ENCODE data around the gene XAF1.

Gene XAF1

DNA sequence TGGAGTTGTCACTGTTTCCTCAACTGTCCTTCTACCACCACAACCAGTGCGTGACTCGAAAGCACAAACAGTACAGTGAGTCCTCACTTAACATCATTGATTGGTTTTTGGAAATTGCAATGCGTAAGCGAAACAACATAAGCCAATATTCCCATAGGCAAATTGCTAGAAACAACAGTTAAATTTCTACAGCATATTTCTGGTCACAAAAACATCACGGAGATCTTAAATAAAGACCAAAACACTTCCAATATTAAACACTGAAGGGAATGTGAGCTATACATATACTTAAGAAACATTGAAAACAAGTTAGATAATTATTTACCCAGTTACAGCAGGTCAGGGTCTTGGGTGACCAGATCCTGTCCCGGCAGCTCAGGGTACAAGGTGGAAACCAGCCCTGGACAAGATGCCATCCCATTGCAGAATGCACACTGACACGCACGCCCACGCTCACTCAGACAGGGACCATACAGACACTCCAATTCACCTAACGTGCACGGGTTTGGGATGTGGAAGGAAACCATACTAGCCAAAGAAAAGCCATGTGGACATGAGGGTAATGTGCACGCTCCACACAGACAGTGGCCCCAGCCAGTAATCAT, 47.4 kb upstream of the XAF1 start:
- Histone ChIP-seq H3K36me3 (ENCODE audit: insufficient read depth, low read length) (no peaks in the 10 kb centered on the region), H2AFZ (ENCODE audit: low read length) (no peak overlapping the region), H3K9me3 (ENCODE audit: insufficient read depth, low read depth, low read length) (no peaks in the 10 kb centered on the region), H3K9ac (ENCODE audit: low read depth, low read length, poor library complexity, severe bottlenecking) (no peak overlapping the region), H3K79me2 (ENCODE audit: insufficient read depth, low read length) (no peaks in the 10 kb centered on the region), H3K27me3 (ENCODE audit: insufficient read depth, low read length, poor library complexity, severe bottlenecking) (no peaks in the 10 kb centered on the region), H4K20me1 (ENCODE audit: insufficient read depth, low read length, poor library complexity, severe bottlenecking) (no peaks in the 10 kb centered on the region), H3K9me2 (replicated peaks; ENCODE audit: low read depth, low read length) (no peaks in the 10 kb centered on the region), H3K4me2 (ENCODE audit: low read depth, low read length, poor library complexity, severe bottlenecking) (no peak overlapping the region), H3K4me1 (ENCODE audit: insufficient read depth, low read length, poor library complexity, severe bottlenecking) (no peaks in the 10 kb centered on the region), H3K4me3 (ENCODE audit: low read length, poor library complexity, severe bottlenecking) (no peak overlapping the region), H3F3A (ENCODE audit: low read depth) (no peaks in the 10 kb centered on the region)
- TF ChIP-seq, protein P1, sequence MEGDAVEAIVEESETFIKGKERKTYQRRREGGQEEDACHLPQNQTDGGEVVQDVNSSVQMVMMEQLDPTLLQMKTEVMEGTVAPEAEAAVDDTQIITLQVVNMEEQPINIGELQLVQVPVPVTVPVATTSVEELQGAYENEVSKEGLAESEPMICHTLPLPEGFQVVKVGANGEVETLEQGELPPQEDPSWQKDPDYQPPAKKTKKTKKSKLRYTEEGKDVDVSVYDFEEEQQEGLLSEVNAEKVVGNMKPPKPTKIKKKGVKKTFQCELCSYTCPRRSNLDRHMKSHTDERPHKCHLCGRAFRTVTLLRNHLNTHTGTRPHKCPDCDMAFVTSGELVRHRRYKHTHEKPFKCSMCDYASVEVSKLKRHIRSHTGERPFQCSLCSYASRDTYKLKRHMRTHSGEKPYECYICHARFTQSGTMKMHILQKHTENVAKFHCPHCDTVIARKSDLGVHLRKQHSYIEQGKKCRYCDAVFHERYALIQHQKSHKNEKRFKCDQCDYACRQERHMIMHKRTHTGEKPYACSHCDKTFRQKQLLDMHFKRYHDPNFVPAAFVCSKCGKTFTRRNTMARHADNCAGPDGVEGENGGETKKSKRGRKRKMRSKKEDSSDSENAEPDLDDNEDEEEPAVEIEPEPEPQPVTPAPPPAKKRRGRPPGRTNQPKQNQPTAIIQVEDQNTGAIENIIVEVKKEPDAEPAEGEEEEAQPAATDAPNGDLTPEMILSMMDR (conservative IDR thresholded peaks at IDR 0.05; ENCODE audit: low read length), result no peak

GRCh38 chr17:6710317-6710716, 45.5 kb upstream of the XAF1 start:
- no peak overlapping the region for H3K9ac ChIP-seq (ENCODE audit: low read depth, low read length, poor library complexity, severe bottlenecking)
- no peak overlapping the region for H3K4me2 ChIP-seq (ENCODE audit: low read depth, low read length, poor library complexity, severe bottlenecking)
- no peaks in the 10 kb centered on the region for H3K4me1 ChIP-seq (ENCODE audit: insufficient read depth, low read length, poor library complexity, severe bottlenecking)
- no peak overlapping the region for H3K4me3 ChIP-seq (ENCODE audit: low read length, poor library complexity, severe bottlenecking)
- no peaks in the 10 kb centered on the region for H3F3A ChIP-seq (ENCODE audit: low read depth)
- no peaks in the 10 kb centered on the region for H4K20me1 ChIP-seq (ENCODE audit: insufficient read depth, low read length, poor library complexity, severe bottlenecking)
- no peaks in the 10 kb centered on the region for H3K9me2 ChIP-seq (replicated peaks; ENCODE audit: low read depth, low read length)
- H3K9me3 ChIP-seq (ENCODE audit: insufficient read depth, low read depth, low read length), result no peaks in the 10 kb centered on the region
- H3K27me3 ChIP-seq (ENCODE audit: insufficient read depth, low read length, poor library complexity, severe bottlenecking), result no peaks in the 10 kb centered on the region
- H3K79me2 ChIP-seq (ENCODE audit: insufficient read depth, low read length), result no peaks in the 10 kb centered on the region
- no peaks in the 10 kb centered on the region for H3K36me3 ChIP-seq (ENCODE audit: insufficient read depth, low read length)
- H2AFZ ChIP-seq (ENCODE audit: low read length), result no peak overlapping the region
- TF ChIP-seq, protein P1 (conservative IDR thresholded peaks at IDR 0.05; ENCODE audit: low read length), result no peak
- TF ChIP-seq EZH2phosphoT487 (IDR thresholded peaks at IDR 0.05; ENCODE audit: borderline replicate concordance), result no peak

DNA sequence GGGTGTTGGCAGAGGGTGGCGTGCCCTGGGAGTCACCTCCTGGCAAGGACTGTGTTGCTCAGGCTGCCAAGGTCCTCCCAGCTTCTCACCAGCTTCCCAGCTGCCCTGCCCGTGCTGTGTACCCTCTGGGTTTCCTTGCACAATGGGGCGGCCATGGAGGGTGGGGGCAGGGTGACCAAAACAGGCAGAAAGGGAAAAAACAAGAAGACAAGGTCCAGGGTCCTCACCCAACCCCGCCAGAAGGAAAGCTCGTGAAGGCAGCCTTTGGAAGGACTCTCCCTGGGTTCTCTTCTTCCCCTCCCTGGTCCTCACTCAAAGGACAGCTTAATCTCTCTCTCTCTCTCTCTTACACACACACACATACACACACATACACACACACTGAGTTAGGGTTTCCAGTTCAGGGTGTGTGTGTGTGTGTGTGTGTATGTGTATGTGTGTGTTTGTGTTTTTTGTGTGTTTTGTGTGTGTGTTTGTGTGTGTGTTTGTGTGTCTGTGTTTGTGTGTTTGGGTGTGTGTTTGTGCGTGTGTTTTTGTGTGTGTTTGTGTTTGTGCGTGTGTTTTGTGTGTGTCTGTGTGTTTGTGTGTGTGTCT, 44.7 kb upstream of the XAF1 start:
- H3K79me2 ChIP-seq (ENCODE audit: insufficient read depth, low read length), result no peaks in the 10 kb centered on the region
- TF ChIP-seq EZH2phosphoT487 (IDR thresholded peaks at IDR 0.05; ENCODE audit: borderline replicate concordance), result no peak
- TF ChIP-seq, protein P1 (conservative IDR thresholded peaks at IDR 0.05; ENCODE audit: low read length), result no peak
- no peaks in the 10 kb centered on the region for H3K36me3 ChIP-seq (ENCODE audit: insufficient read depth, low read length)
- H3F3A ChIP-seq (ENCODE audit: low read depth), result no peaks in the 10 kb centered on the region
- no peak overlapping the region for H3K4me2 ChIP-seq (ENCODE audit: low read depth, low read length, poor library complexity, severe bottlenecking)
- H4K20me1 ChIP-seq (ENCODE audit: insufficient read depth, low read length, poor library complexity, severe bottlenecking), result no peaks in the 10 kb centered on the region
- no peak overlapping the region for H3K9ac ChIP-seq (ENCODE audit: low read depth, low read length, poor library complexity, severe bottlenecking)
- no peak overlapping the region for H3K4me3 ChIP-seq (ENCODE audit: low read length, poor library complexity, severe bottlenecking)
- no peaks in the 10 kb centered on the region for H3K9me2 ChIP-seq (replicated peaks; ENCODE audit: low read depth, low read length)
- no peaks in the 10 kb centered on the region for H3K4me1 ChIP-seq (ENCODE audit: insufficient read depth, low read length, poor library complexity, severe bottlenecking)
- no peak overlapping the region for H2AFZ ChIP-seq (ENCODE audit: low read length)
- H3K9me3 ChIP-seq (ENCODE audit: insufficient read depth, low read depth, low read length), result no peaks in the 10 kb centered on the region
- H3K27me3 ChIP-seq (ENCODE audit: insufficient read depth, low read length, poor library complexity, severe bottlenecking), result no peaks in the 10 kb centered on the region

Measured in Loucy (cell line).